ENCODE data around the gene VEGFB. TPM values are rescaled to one million over a fixed set of nuclear protein-coding genes. Genes with fewer than 3 reads are reported as not detected.

VEGFB gene
- total and polyA plus RNA-seq, 2 donors from 2014 or later: 77.6 to 157 TPM

DNA sequence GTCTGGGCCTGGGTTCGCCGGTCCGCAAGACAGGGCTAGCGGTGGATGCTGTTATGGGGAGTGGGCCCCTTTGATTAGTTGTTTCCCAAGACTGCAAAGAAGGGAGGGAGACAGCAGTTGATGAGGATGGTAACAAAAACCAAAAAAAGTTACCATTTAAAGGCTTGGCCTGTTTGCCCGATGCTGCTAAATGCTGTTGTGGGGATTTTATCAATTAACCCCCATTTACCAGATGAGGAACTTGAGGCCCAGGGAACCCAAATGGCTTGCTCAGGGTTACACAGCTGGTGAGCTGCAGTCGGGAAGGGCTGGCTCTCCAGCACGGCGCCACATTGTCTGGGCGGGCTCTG lies 11.8 kb upstream of the VEGFB start:
- TF ChIP-seq, protein P1, sequence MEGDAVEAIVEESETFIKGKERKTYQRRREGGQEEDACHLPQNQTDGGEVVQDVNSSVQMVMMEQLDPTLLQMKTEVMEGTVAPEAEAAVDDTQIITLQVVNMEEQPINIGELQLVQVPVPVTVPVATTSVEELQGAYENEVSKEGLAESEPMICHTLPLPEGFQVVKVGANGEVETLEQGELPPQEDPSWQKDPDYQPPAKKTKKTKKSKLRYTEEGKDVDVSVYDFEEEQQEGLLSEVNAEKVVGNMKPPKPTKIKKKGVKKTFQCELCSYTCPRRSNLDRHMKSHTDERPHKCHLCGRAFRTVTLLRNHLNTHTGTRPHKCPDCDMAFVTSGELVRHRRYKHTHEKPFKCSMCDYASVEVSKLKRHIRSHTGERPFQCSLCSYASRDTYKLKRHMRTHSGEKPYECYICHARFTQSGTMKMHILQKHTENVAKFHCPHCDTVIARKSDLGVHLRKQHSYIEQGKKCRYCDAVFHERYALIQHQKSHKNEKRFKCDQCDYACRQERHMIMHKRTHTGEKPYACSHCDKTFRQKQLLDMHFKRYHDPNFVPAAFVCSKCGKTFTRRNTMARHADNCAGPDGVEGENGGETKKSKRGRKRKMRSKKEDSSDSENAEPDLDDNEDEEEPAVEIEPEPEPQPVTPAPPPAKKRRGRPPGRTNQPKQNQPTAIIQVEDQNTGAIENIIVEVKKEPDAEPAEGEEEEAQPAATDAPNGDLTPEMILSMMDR (IDR thresholded peaks at IDR 0.05; ENCODE audit: borderline replicate concordance, extremely low read depth, insufficient read depth): no peak
- H3K27me3 ChIP-seq (ENCODE audit: control insufficient read depth, insufficient read depth, low read length): no peaks in the 10 kb centered on the region
- no peaks in the 10 kb centered on the region for H3K9me3 ChIP-seq (ENCODE audit: control insufficient read depth in 2 of 3, insufficient read depth in 1 of 3, low read length in 3 of 3)
- no peak overlapping the region for H3K9ac ChIP-seq (ENCODE audit: low read length in 3 of 3)
- DNase-seq (no peak), FAIRE-seq (no peak)
- intact Hi-C loops (cut with DNase I): no loop called here
- H3K4me3 ChIP-seq (ENCODE audit: low read length in 3 of 3): no peak overlapping the region
- H3K36me3 ChIP-seq (ENCODE audit: control insufficient read depth in 2 of 3, insufficient read depth in 3 of 3, low read length in 3 of 3): no peaks in the 10 kb centered on the region
- H3K27ac ChIP-seq (ENCODE audit: low read depth in 2 of 2, low read length in 2 of 2): no peak overlapping the region
- H3K4me1 ChIP-seq (ENCODE audit: control insufficient read depth in 2 of 3, insufficient read depth in 2 of 3, low read depth in 1 of 3, low read length in 3 of 3): peaks cover 0 to 22% (median 10%) of the 10 kb centered on the region in 3 donors

DNA sequence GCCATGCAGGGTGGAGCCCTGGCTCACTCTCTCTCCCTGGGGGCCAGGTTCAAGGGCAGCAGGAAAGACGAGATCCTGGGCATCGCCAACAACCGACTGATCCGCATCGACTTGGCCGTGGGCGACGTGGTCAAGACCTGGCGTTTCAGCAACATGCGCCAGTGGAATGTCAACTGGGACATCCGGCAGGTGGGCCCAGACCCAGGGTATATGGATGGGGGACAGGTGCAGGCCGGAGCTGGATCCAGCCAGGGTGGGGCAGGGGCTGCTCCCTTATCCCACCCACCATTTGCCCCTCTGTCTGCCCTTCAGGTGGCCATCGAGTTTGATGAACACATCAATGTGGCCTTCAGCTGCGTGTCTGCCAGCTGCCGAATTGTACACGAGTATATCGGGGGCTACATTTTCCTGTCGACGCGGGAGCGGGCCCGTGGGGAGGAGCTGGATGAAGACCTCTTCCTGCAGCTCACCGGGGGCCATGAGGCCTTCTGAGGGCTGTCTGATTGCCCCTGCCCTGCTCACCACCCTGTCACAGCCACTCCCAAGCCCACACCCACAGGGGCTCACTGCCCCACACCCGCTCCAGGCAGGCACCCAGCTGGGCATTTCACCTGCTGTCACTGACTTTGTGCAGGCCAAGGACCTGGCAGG lies 11.3 kb upstream of the VEGFB start:
- Histone ChIP-seq H3K27ac (ENCODE audit: low read depth in 2 of 2, low read length in 2 of 2) (no peak overlapping the region), H3K9ac (ENCODE audit: low read length in 3 of 3) (no peak overlapping the region), H3K27me3 (ENCODE audit: control insufficient read depth, insufficient read depth, low read length) (no peaks in the 10 kb centered on the region), H3K9me3 (ENCODE audit: control insufficient read depth in 2 of 3, insufficient read depth in 1 of 3, low read length in 3 of 3) (no peaks in the 10 kb centered on the region), H3K36me3 (ENCODE audit: control insufficient read depth in 2 of 3, insufficient read depth in 3 of 3, low read length in 3 of 3) (no peaks in the 10 kb centered on the region), H3K4me1 (ENCODE audit: control insufficient read depth in 2 of 3, insufficient read depth in 2 of 3, low read depth in 1 of 3, low read length in 3 of 3) (peaks cover 0 to 22% (median 11%) of the 10 kb centered on the region in 3 donors), H3K4me3 (ENCODE audit: low read length in 3 of 3) (no peak overlapping the region)
- intact Hi-C loops (cut with DNase I): no loop called here
- FAIRE-seq: no peak
- TF ChIP-seq, protein P1 (IDR thresholded peaks at IDR 0.05; ENCODE audit: borderline replicate concordance, extremely low read depth, insufficient read depth): no peak
- peak in 2 of 5 donors; percentile 51 to 75 for DNase-seq

DNA sequence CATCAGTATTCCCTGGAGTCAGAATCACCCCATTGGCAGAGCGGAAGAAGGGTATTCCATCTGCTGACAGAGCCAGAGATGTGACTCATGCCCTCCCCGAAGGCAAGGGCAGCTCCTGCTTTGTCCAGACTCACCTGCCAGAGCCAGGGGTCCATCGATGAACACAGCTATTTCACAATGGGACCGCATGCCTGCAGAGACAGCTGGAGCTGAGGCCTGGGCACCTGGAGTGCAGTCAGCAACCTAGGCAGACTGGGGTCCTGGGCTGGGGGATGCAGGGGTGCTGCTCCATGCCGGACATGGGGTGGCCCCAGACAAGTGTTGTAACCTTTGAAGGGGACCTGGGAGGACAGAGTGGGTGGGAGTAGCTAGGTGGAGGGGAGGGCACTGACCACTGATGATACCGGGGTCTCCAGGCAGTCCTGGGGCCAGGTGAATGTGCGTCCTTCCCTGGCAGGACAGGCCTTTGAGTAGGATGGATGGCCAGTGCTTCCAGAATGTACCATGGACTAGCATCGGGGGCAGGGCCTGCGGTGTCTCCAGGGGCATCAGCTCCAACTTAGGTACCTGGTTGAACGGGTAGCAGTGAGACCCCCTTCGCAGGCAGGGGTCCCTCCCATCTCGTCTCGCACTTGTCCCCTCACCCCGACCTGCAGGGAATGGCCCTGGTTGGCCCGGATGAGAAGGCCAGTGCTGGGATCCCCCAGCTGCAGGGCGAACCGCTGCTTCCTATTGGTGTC lies 10.1 kb upstream of the VEGFB start:
- intact Hi-C loops (cut with DNase I): no loop called here
- no peak overlapping the region for H3K27ac ChIP-seq (ENCODE audit: low read depth in 2 of 2, low read length in 2 of 2)
- peaks cover 0 to 23% (median 16%) of the 10 kb centered on the region in 3 donors for H3K4me1 ChIP-seq (ENCODE audit: control insufficient read depth in 2 of 3, insufficient read depth in 2 of 3, low read depth in 1 of 3, low read length in 3 of 3)
- no peaks in the 10 kb centered on the region for H3K9me3 ChIP-seq (ENCODE audit: control insufficient read depth in 2 of 3, insufficient read depth in 1 of 3, low read length in 3 of 3)
- peak in 2 of 5 donors; percentile 56 to 80 for DNase-seq
- FAIRE-seq: no peak
- H3K4me3 ChIP-seq (ENCODE audit: low read length in 3 of 3): peak overlapping the region in 1 of 3 donors; percentile 91
- no peaks in the 10 kb centered on the region for H3K36me3 ChIP-seq (ENCODE audit: control insufficient read depth in 2 of 3, insufficient read depth in 3 of 3, low read length in 3 of 3)
- no peaks in the 10 kb centered on the region for H3K27me3 ChIP-seq (ENCODE audit: control insufficient read depth, insufficient read depth, low read length)
- TF ChIP-seq, protein P1 (IDR thresholded peaks at IDR 0.05; ENCODE audit: borderline replicate concordance, extremely low read depth, insufficient read depth): no peak
- H3K9ac ChIP-seq (ENCODE audit: low read length in 3 of 3): no peak overlapping the region

Measured in kidney (tissue), 14 donors.